HL-60 (cell line): ENCODE results near the gene ZSCAN25.

ENCODE experiments used
- DNase-seq, 2 experiments: peaks; one replicate each; pipeline ENCODE4 v3.0.0-alpha.2; 2010 to 2020; ENCODE audit warnings: low read depth in 1 of 2, low spot score in 1 of 2
- H3K27ac ChIP-seq: fragments of 250-450 bp; sonication (Bioruptor Pico); replicated peaks from 2 replicates; pipeline ENCODE4 v1.5.1; 2020; ENCODE audit warnings: mild to moderate bottlenecking, moderate library complexity
- H3K27me3 ChIP-seq: fragments of 250-450 bp; sonication (Bioruptor Pico); 2 replicates; pipeline ENCODE4 v1.5.1; 2021; ENCODE audit warnings: mild to moderate bottlenecking, moderate library complexity; ENCODE audit not compliant: insufficient read depth, poor library complexity, severe bottlenecking
- H3K4me3 ChIP-seq: replicated peaks from 2 replicates; pipeline ENCODE4 v1.5.1; 2011; ENCODE audit warnings: mild to moderate bottlenecking, control low read depth, low read length; ENCODE audit not compliant: insufficient read depth
- CTCF ChIP-seq: IDR thresholded peaks from one replicate; pipeline ENCODE4 v1.5.1; 2011; ENCODE audit warnings: low read length, control low read depth, inconsistent platforms; ENCODE audit not compliant: insufficient read depth
- GABPA ChIP-seq: IDR thresholded peaks from 2 replicates; pipeline ENCODE4 v1.6.1; 2012; ENCODE audit warnings: low read depth
- POLR2AphosphoS5 ChIP-seq: IDR thresholded peaks from 2 replicates; pipeline ENCODE4 v1.6.1; 2012; ENCODE audit warnings: low read depth
- REST ChIP-seq: IDR thresholded peaks from 2 replicates; pipeline ENCODE4 v1.6.1; 2012; ENCODE audit warnings: low read depth; ENCODE audit not compliant: insufficient replicate concordance
- SPI1 ChIP-seq: IDR thresholded peaks from 2 replicates; pipeline ENCODE4 v1.6.1; 2012; ENCODE audit warnings: low read depth, mild to moderate bottlenecking, borderline replicate concordance

Gene ZSCAN25

GRCh38 chr7:99617192-99617781, 541 bp downstream of the ZSCAN25 start:
- Histone ChIP-seq H3K27me3 (no peaks in the 10 kb centered on the region), H3K27ac (peak overlapping the region; percentile 87)
- TF ChIP-seq SPI1 = no peak
- no peak for TF ChIP-seq POLR2AphosphoS5
- no peak for TF ChIP-seq REST
- TF ChIP-seq GABPA = no peak
- no peak for TF ChIP-seq CTCF

DNA sequence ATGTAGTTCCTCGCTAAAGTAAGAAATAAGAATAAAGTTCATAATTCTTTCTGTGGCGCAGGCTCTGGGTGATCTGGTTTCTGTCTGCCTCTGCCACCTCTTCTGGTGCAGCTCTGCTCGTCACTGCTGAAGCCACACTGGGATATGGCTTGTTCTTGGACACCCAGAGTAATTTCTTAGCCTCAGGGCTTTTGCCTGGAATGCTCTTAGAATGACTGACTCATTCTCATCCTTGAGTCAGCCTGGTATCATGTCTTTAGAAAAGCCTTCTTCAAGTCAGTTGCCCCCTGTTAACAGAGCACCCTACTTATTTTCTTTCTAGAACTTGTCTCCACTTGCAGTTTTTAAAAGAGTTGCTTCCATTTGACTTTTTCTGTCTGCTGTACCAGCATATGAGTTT, 2.0 kb downstream of the ZSCAN25 start:
- no peak for TF ChIP-seq GABPA
- TF ChIP-seq POLR2AphosphoS5 = no peak
- no peak for TF ChIP-seq CTCF
- no peak for TF ChIP-seq SPI1
- TF ChIP-seq REST = no peak
- H3K27me3 ChIP-seq = no peaks in the 10 kb centered on the region
- no peak for DNase-seq
- no peak overlapping the region for H3K4me3 ChIP-seq
- H3K27ac ChIP-seq = no peak overlapping the region

More at GRCh38 chr7:99617192-99617781, 541 bp downstream of the ZSCAN25 start:
- DNase-seq = peak in 1 of 2 experiments; percentile 15
- peak overlapping the region; percentile 95 for H3K4me3 ChIP-seq

DNA sequence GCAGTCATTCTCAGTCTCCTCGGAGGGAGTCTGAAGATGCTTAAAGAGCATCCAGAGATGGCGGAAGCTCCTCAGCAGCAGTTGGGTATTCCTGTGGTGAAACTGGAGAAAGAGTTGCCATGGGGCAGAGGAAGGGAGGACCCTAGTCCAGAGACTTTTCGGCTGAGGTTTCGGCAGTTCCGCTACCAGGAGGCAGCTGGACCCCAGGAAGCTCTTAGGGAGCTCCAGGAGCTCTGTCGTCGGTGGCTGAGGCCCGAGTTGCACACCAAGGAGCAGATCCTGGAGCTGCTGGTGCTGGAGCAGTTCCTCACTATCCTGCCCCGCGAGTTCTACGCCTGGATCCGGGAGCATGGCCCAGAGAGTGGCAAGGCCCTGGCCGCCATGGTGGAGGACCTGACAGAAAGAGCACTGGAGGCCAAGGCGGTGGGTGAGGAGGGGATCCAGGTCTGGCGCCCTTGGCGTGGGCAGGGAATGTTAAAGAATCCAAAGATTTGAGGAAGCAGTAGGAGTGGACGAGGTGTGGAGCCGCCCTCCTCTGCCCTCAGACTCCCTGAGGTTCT, 2.9 kb downstream of the ZSCAN25 start:
- no peak for DNase-seq
- no peak overlapping the region for H3K27ac ChIP-seq
- no peaks in the 10 kb centered on the region for H3K27me3 ChIP-seq
- TF ChIP-seq SPI1 (no peak), POLR2AphosphoS5 (no peak), GABPA (no peak), REST (no peak), CTCF (no peak)
- H3K4me3 ChIP-seq = no peak overlapping the region
